Caco-2 (cell line): Measurements from ENCODE around the gene NALF2. TPM values are rescaled to one million over a fixed set of nuclear protein-coding genes. Genes with fewer than 3 reads are reported as not detected.

Experiments
- BruUV-seq: library from RNA; stranded (reverse); fragments of 400-500 nt; replicated peaks from 2 replicates; lab custom pipeline; 2021; lab: Mats Ljungman, UMichigan
- CTCF ChIA-PET: fragments of 300-600 bp; sonication (Branson Sonifier 250); formaldehyde crosslinking; loops from one replicate; lab custom pipeline; 2022; ENCODE audit warnings: antibody characterized with exemption; lab: Charles Lee
- POLR2A ChIA-PET: fragments of 300-600 bp; sonication (Branson Sonifier 250); formaldehyde crosslinking; loops from one replicate; lab custom pipeline; 2022; ENCODE audit warnings: antibody characterized with exemption; lab: Charles Lee
- DNase-seq, 2 experiments: peaks; one replicate each; pipeline versions ENCODE4 v3.0.0 to v3.0.0-alpha.2; 2020 to 2022
- H3K27me3 ChIP-seq: replicated peaks from 2 replicates; pipeline ENCODE4 v1.6.0; 2011; ENCODE audit warnings: low read length; ENCODE audit not compliant: control insufficient read depth, insufficient read depth
- H3K36me3 ChIP-seq: 2 replicates; pipeline ENCODE4 v1.5.1; 2011; ENCODE audit warnings: low read length; ENCODE audit not compliant: control insufficient read depth, insufficient read depth
- H3K4me1 ChIP-seq: fragments of 250-450 bp; sonication (Bioruptor Pico); 2 replicates; pipeline ENCODE4 v1.5.1; 2020; ENCODE audit warnings: mild to moderate bottlenecking
- H3K4me3 ChIP-seq: 2 replicates; pipeline ENCODE4 v1.5.1; 2011; ENCODE audit warnings: low read depth, mild to moderate bottlenecking, control low read depth, low read length
- H3K9me3 ChIP-seq: fragments of 250-450 bp; sonication (Bioruptor Pico); 2 replicates; pipeline ENCODE4 v1.5.1; 2020; ENCODE audit warnings: mild to moderate bottlenecking, moderate library complexity
- H3K27ac Mint-ChIP-seq: one replicate; pipeline ENCODE4 v1.8.0; 2022; ENCODE audit warnings: mixed read lengths; ENCODE audit not compliant: unreplicated experiment
- H3K27me3 Mint-ChIP-seq: one replicate; pipeline ENCODE4 v1.8.0; 2022; ENCODE audit warnings: mixed read lengths; ENCODE audit not compliant: insufficient read depth, unreplicated experiment
- H3K36me3 Mint-ChIP-seq: one replicate; pipeline ENCODE4 v1.8.0; 2022; ENCODE audit warnings: mild to moderate bottlenecking, mixed read lengths; ENCODE audit not compliant: insufficient read depth, unreplicated experiment
- H3K4me1 Mint-ChIP-seq: one replicate; pipeline ENCODE4 v1.8.0; 2022; ENCODE audit warnings: low read depth, mixed read lengths; ENCODE audit not compliant: unreplicated experiment
- H3K4me3 Mint-ChIP-seq: one replicate; pipeline ENCODE4 v1.8.0; 2022; ENCODE audit warnings: mild to moderate bottlenecking, moderate library complexity, mixed read lengths; ENCODE audit not compliant: unreplicated experiment
- H3K9me3 Mint-ChIP-seq: one replicate; pipeline ENCODE4 v1.8.0; 2022; ENCODE audit warnings: mixed read lengths; ENCODE audit not compliant: unreplicated experiment
- CTCF ChIP-seq, 2 experiments: fragments of 200-600 bp in 1 of 2; IDR thresholded peaks; 1 replicate in 1 of 2; 2 replicates in 1 of 2; pipeline versions ENCODE4 v1.5.1 to v1.8.0; 2011 to 2022; ENCODE audit warnings: antibody characterized with exemption in 1 of 2, control low read depth in 1 of 2, inconsistent platforms in 1 of 2, low read depth in 1 of 2, low read length in 1 of 2, mild to moderate bottlenecking in 1 of 2, moderate library complexity in 1 of 2; ENCODE audit not compliant: insufficient read depth in 1 of 2, severe bottlenecking in 1 of 2, unreplicated experiment in 1 of 2
- intact Hi-C: fragments of 100-400 bp; cut with micrococcal nuclease; formaldehyde crosslinking; loops from one replicate; pipeline ENCODE4 v1.10.0; 2022; ENCODE audit not compliant: unreplicated experiment
- total RNA-seq: library from RNA; stranded (reverse); gene quantifications from 2 replicates; pipeline ENCODE4 v1.2.3, GENCODE V29; 2022

Gene NALF2
- total RNA-seq, 1 experiment from 2014 or later, result 3.1 TPM

- Mint-ChIP-seq H3K9me3 (no peaks in the 10 kb centered on the region), H3K27me3 (no peaks in the 10 kb centered on the region)
- H3K4me3 ChIP-seq, result no peak overlapping the region
Observed at GRCh38 chrX:69505772-69506616, 1.9 kb downstream of the NALF2 start.

GRCh38 chrX:69506617-69507499, 2.7 kb downstream of the NALF2 start:
- no peak overlapping the region for H3K4me3 Mint-ChIP-seq
- intact Hi-C loops, result no loop called here
- CTCF ChIA-PET, result no interaction called here

More at GRCh38 chrX:69505772-69506616, 1.9 kb downstream of the NALF2 start:
- Histone ChIP-seq H3K4me1 (no peaks in the 10 kb centered on the region), H3K36me3 (no peaks in the 10 kb centered on the region), H3K27me3 (no peaks in the 10 kb centered on the region), H3K9me3 (no peaks in the 10 kb centered on the region)
- Mint-ChIP-seq H3K36me3 (no peaks in the 10 kb centered on the region), H3K4me1 (no peaks in the 10 kb centered on the region), H3K27ac (no peak overlapping the region), H3K4me3 (peak overlapping the region; percentile 61)
- POLR2A ChIA-PET, result no interaction called here
- CTCF ChIA-PET, result no interaction called here
- no TSS peak for BruUV-seq
- intact Hi-C loops, result no loop called here
- no peak for TF ChIP-seq CTCF (IDR thresholded peaks at IDR 0.05; ENCODE audit: insufficient read depth in 1 of 2, low read depth in 1 of 2, low read length in 1 of 2, severe bottlenecking in 1 of 2, unreplicated experiment in 1 of 2)
- DNase-seq, result no peak

More at GRCh38 chrX:69506617-69507499, 2.7 kb downstream of the NALF2 start:
- H3K9me3 ChIP-seq, result no peaks in the 10 kb centered on the region
- H3K36me3 ChIP-seq, result no peaks in the 10 kb centered on the region
- no peak for DNase-seq
- POLR2A ChIA-PET, result no interaction called here
- Mint-ChIP-seq H3K27ac (no peak overlapping the region), H3K27me3 (no peaks in the 10 kb centered on the region), H3K4me1 (no peaks in the 10 kb centered on the region), H3K36me3 (no peaks in the 10 kb centered on the region), H3K9me3 (no peaks in the 10 kb centered on the region)
- BruUV-seq, result no TSS peak
- no peak overlapping the region for H3K4me3 ChIP-seq
- no peak for TF ChIP-seq CTCF (IDR thresholded peaks at IDR 0.05; ENCODE audit: insufficient read depth in 1 of 2, low read depth in 1 of 2, low read length in 1 of 2, severe bottlenecking in 1 of 2, unreplicated experiment in 1 of 2)
- no peaks in the 10 kb centered on the region for H3K27me3 ChIP-seq
- no peaks in the 10 kb centered on the region for H3K4me1 ChIP-seq
